ENCODE measurements around the gene ETS1. TPM values are rescaled to one million over a fixed set of nuclear protein-coding genes. Genes with fewer than 3 reads are reported as not detected.

ETS1 gene
- total and polyA plus RNA-seq, 12 donors = 9.6 to 61.7 (median 43.1) TPM

DNA sequence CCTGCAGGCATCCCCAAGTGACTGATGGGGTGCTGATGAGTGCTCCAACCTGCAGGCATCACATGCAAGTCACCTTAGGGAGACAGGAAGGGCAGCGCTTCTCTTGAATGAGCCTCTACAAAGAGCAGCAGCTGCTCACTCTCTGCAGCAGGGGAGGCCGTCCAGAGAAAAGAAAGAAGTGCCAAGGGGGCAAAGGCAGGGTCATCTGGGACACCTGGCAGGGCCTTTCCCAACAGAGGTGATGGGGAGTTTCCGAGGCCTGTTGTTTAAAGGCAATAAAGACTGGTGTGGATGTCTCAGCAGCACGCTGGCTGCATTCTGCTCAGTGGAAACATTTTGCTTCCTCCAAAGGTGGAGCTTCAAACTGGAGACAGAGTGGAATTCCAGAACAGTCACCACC lies 113.7 kb downstream of the ETS1 start:
- no peak for TF ChIP-seq POLR2A (IDR thresholded peaks at IDR 0.05)
- TF ChIP-seq, protein P1, sequence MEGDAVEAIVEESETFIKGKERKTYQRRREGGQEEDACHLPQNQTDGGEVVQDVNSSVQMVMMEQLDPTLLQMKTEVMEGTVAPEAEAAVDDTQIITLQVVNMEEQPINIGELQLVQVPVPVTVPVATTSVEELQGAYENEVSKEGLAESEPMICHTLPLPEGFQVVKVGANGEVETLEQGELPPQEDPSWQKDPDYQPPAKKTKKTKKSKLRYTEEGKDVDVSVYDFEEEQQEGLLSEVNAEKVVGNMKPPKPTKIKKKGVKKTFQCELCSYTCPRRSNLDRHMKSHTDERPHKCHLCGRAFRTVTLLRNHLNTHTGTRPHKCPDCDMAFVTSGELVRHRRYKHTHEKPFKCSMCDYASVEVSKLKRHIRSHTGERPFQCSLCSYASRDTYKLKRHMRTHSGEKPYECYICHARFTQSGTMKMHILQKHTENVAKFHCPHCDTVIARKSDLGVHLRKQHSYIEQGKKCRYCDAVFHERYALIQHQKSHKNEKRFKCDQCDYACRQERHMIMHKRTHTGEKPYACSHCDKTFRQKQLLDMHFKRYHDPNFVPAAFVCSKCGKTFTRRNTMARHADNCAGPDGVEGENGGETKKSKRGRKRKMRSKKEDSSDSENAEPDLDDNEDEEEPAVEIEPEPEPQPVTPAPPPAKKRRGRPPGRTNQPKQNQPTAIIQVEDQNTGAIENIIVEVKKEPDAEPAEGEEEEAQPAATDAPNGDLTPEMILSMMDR (IDR thresholded peaks at IDR 0.05) = no peak
- Histone ChIP-seq H3K36me3 (replicated peaks in 1 of 2) (peaks cover 0 to 9% of the 10 kb centered on the region in 2 donors), H3K4me3 (no peak overlapping the region), H3K27ac (peak overlapping the region in 1 of 5 donors; percentile 13), H3K9me3 (replicated peaks in 1 of 3) (no peaks in the 10 kb centered on the region), H3K27me3 (no peaks in the 10 kb centered on the region), H3K4me1 (replicated peaks in 1 of 2) (peaks cover 28 to 41% of the 10 kb centered on the region in 2 donors)
- intact Hi-C loops (cut with DNase I) = no loop called here
- no peak for DNase-seq
- 80 to 87% (median 81%) methylated on average over 4 of the region's 4 CpGs for WGBS, 4 donors

DNA sequence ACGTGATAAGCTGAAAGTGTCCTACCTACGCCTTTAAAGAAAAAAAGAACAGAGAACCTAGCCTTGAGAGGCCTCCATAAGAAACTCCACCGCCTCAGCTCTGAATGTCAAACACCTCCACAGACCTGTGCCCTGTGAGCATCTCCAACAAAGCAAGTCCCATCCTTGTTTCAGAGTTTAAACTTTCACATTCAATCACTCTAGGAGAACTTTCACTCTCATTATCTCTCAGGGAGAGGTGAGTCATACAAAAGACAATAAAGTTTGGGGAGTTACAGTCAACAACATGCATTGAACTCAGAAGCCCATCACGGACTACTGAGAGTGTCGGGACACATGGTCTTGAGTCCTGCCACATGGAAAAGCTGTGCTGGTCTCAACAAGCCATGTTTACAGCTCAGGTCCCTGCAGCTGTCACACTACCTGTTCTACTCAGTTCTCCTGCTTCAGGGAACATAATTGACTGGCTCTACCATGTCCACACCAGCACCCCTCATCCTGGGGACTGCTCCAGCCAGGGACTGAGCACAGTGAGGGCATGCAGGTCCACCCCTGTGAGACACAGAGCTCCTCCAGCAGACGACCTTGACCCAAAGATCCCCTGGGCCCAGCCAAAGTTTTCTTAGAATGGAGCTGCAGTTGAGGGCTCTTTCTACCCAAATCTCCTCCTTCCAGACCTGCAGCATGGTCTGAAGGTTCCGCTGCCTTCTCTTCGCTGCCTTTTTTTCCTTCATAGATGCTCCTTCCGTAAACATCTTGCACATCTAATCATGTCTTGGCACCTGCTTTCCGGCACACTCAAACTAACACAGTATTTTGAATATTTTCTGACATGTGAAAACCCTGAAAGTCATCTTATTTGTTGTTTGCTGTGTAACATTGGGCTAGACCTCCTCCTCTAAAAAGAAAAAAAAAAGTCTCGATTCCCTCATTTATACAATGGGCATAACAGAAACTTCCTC lies 114.9 kb downstream of the ETS1 start:
- Histone ChIP-seq H3K27me3 (no peaks in the 10 kb centered on the region), H3K4me1 (replicated peaks in 1 of 2) (peaks cover 31 to 32% of the 10 kb centered on the region in 2 donors), H3K4me3 (no peak overlapping the region), H3K9me3 (replicated peaks in 1 of 3) (no peaks in the 10 kb centered on the region), H3K36me3 (replicated peaks in 1 of 2) (peaks cover 0 to 6% of the 10 kb centered on the region in 2 donors), H3K27ac (peak overlapping the region in 1 of 5 donors; percentile 56)
- intact Hi-C loops (cut with DNase I) = no loop called here
- no peak for DNase-seq
- WGBS, 4 donors = 72 to 77% (median 76%) methylated on average over 11 of the region's 11 CpGs
- no peak for TF ChIP-seq POLR2A (IDR thresholded peaks at IDR 0.05)
- TF ChIP-seq, protein P1 (IDR thresholded peaks at IDR 0.05) = no peak

DNA sequence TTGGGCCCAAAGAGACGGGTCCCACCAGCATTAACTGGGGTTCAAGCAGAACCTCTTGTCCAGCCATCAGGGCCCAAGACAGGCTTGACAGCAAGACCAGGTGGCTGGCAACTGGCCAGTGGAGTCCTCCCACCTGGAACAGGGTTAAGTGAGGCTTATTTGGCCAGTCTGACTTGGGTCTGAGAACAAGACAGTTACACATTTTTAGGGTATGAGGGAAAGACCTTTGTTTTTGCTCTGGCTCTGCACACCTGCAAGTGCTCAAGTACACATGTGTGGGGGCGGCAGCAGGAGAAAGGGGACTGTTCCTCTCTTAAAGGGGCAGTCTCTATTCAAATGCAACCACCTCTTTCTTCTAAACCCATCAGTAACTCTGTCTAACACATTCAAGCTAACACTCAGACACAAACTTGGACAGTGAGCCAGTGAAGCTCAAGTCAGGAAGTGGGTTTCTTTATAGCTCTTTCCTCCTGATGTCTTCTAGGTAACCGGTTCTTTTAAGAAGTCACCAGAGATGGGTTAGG lies 116.2 kb downstream of the ETS1 start:
- peaks cover 24 to 28% of the 10 kb centered on the region in 2 donors for H3K4me1 ChIP-seq (replicated peaks in 1 of 2)
- no peaks in the 10 kb centered on the region for H3K27me3 ChIP-seq
- DNase-seq = no peak
- 80 to 85% (median 82%) methylated on average over 3 of the region's 3 CpGs for WGBS, 4 donors
- no peaks in the 10 kb centered on the region for H3K36me3 ChIP-seq (replicated peaks in 1 of 2)
- no peak overlapping the region for H3K4me3 ChIP-seq
- H3K9me3 ChIP-seq (replicated peaks in 1 of 3) = no peaks in the 10 kb centered on the region
- peak overlapping the region in 1 of 5 donors; percentile 10 for H3K27ac ChIP-seq
- intact Hi-C loops (cut with DNase I) = no loop called here
- TF ChIP-seq, protein P1 (IDR thresholded peaks at IDR 0.05) = no peak
- no peak for TF ChIP-seq POLR2A (IDR thresholded peaks at IDR 0.05)

DNA sequence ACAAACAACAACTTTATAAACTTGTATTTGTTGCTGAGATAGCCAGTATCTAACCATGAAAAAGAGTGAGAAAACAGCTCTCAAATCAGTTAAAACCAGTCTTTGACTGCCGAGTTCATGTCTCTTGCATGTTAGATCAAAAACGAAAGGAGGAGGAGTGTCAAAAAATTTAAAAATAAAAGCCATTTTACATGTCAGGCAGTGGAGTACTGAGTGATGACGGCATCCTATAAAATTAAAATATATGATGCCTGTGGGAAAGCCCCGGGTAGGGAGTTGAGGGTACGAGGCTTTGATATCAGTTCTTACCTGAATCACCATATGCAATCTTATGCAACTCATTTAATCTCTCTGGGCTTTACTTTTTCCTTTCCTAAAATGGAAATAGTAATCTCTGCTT lies 117.3 kb downstream of the ETS1 start:
- no peak overlapping the region for H3K27ac ChIP-seq
- peaks cover 13 to 23% of the 10 kb centered on the region in 2 donors for H3K4me1 ChIP-seq (replicated peaks in 1 of 2)
- intact Hi-C loops (cut with DNase I) = no loop called here
- 68 to 78% (median 74%) methylated on average over 5 of the region's 5 CpGs for WGBS, 4 donors
- H3K4me3 ChIP-seq = no peak overlapping the region
- no peak for TF ChIP-seq POLR2A (IDR thresholded peaks at IDR 0.05)
- TF ChIP-seq, protein P1 (IDR thresholded peaks at IDR 0.05) = no peak
- H3K36me3 ChIP-seq (replicated peaks in 1 of 2) = no peaks in the 10 kb centered on the region
- H3K9me3 ChIP-seq (replicated peaks in 1 of 3) = no peaks in the 10 kb centered on the region
- DNase-seq = no peak
- no peaks in the 10 kb centered on the region for H3K27me3 ChIP-seq

Measured in adrenal gland (tissue), 12 donors.